GM21723 (cell line): ENCODE data around the gene ARFGAP3.
"Not testable (repeated sequence)": the region's sequence is repeated elsewhere in the genome, so short reads cannot be mapped to it uniquely, and the experiment has no call there.

Experiments used
- ATAC-seq: cut with Tn5 transposase; IDR thresholded peaks from one replicate; pipeline ENCODE4 v1.9.1; 2021; ENCODE audit warnings: mild to moderate bottlenecking, moderate library complexity; ENCODE audit not compliant: unreplicated experiment

The ARFGAP3 gene

DNA sequence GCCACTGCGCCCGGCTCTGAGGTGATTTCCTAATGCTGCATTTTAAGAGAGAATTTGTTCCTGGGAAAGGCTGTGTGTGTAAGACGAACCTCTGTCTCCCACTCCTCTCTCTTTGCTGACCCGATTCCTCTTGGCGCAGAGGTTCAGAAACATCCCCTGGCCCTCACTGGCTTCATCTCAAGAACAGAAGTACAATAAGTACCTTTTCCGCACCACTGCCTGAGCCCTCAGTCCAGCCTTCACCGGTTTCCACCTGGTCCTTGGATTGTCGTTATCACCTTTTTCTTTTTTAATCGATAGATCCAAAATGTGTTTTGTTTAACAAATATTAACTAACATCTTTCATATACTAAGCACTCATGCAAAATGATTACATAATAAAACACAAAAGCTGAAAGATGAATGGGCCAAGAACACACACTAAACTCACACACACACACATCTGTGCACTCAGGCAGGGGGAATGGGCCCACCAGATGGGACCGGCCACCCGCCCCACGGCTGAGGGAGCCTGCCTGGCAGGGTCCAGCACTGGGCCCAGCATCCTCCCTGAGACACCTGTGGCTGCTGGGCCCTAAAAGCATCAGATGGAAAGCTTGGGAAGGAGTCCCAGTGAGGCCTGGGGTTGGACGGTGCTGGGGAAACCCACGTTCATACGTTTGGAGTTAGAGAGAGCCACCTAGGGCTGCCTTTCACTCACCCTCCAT lies 86.0 kb downstream of the ARFGAP3 start:
- ATAC-seq: no peak

DNA sequence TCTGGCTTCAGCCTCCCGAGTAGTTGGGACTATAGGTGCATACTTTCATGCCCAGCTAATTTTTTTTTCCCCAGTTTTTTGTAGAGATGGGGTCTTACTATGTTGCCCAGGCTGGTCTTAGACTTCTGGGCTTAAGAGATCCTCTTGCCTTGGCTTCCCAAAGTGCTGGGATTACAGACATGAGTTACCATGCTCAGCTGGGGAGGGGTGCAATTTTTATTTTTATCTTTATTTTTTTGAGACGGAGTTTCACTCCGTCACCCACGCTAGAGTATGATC lies 86.7 kb downstream of the ARFGAP3 start:
- no peak for ATAC-seq

DNA sequence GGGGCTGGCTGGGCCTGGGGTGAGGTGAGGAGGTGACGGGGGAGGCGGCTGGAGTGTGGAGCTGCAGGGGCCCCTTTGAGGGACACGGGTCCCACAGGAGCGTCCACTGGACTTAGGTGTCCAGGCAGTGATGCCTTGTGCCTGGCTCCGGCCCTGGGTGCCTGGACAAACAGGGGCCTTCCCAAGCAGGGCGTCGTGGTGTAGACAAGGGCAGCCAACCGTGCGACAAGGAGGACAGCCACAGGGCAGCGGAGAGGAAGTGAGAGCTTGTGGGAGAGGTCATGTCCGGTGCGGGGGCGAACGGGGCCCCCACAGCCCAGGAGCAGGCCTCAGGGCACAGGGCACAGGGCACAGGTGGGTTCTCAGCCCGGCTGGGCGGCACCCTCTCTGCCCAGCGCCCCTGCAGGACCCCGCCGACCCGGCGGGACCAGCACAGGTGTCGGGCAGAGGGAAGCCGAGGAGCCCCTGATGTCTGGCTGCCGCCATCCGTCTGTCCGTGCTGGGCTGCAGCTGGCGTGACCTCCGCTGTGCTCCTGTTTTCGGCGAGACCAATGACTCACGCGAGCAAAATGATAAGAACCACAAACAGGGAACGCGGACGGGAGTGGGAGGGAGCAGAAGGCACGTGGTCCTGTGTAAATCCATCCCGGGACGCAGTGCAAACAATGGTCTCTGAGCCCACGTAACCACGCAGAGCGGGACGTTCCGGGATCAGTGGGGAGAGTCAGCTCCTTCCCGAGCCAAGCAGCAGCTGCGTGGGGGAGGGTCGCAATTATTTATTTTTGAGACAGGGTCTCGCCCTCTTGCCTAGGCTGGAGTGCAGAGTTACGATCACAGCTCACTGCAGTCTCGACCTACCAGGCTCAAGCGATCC lies 87.3 kb downstream of the ARFGAP3 start:
- ATAC-seq: peak; percentile 88

DNA sequence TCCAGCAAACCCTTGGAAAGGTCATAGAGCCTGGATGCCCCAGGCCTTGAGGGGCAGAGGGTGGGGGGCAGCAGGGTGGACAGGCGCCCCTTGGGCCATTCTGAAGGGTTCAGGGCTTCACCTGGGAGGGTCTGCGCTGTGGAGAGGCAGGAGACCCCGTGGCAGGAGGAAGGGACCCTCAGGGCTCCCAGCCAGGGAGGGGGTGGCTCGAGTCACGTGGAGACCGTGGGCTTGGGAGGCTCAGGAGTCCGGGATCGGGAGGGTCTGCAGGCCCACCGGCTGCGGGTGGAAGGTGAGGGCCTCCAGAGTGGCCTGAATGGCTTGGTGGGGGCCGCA lies 87.9 kb downstream of the ARFGAP3 start:
- no peak for ATAC-seq

DNA sequence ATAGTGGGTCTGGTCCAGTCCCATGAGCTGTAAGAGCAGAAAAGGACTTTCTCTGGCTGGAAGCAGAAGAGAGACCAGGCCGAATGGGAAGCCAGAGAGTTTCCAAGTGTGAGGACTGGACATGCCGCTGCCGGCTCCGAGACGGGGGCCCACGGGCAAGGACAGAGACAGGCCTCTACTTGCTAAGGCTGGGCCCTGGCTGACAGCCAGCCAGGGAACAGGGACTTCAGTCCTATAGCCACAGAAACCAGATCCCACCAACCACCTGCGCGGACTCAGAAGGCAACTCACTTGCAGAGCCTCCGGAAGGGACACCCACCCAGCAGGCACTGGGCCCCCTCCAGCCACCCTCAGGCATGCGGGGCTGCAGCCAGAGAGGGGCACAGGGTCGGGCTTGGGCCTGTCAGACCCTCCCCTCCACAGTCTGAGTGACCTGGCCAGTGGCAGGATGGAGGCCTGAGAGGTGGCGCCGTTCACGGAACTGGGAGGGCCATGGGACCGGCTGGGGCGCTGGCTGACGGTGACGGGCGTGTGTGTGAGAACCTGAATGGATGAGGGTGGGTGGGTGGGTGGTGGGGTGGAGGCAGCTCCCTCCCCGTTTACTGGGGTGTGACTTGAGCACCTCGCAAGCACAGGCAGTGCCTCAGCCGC lies 88.6 kb downstream of the ARFGAP3 start:
- no peak for ATAC-seq

DNA sequence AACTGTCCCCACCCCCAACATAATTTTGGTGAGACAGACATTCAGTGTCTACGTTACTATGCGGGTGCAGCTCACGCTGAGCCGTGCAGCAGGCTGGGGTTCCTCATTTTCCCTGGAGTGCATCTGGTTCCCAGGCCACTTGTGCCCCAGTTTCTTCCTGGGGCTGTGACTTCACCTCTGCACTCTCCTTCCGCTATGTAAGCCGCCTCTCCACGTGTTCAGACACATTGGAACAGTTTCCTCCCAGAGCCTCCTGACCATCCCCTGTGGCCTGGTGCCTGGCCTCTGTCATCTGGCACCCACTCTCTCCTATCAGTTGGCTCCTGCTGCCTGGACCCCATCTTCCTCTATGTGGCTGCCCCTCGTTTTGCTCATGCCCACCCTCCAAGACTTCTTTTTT lies 90.2 kb downstream of the ARFGAP3 start:
- ATAC-seq: no peak

DNA sequence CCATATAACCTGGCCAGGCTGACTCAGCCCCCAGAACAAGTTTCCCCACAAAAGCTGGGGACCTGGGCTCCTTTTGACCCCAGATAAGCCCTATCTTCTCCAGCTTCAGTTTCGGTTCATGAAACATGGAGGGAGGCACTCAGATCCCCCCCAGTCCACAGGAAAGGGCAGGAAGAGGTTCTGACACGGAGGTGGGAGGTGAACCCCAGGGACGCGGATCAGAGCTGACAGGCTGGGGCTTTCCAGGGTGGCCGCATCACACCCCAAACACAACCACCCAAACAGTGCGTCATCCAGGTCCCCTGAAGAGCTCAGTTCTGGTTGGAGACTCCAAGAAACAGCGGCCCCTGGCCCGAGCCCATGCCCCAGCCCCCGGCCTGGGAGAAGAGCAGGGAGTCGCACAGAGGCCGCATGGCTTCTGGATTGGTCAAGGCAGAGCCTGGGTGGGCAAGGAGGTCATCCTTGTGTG lies 92.1 kb downstream of the ARFGAP3 start:
- no peak for ATAC-seq

DNA sequence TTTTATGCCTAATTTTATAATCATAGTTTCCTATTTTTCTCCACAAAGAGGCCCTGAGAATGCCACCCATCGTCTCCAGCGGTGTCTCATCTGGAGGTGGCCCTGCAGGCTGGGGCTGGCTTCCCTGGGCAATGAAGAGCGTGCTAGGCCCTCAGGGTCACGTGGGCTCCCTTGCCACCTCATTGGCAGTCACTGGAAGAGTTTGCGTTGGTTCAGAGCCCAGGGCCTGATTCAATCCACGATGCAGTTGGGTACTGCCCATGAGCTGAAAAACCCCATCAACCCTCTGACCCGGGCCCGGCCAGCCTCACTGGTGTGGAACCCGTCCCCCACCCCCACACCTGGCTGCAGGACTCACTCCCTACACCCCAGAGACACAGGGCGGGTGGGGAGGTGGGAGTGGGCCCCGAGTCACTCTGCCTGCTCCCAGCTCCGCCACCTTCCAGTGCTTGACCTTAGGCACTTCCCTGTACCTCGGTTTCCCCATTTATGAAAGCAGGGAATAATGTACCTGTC lies 93.0 kb downstream of the ARFGAP3 start:
- no peak for ATAC-seq

DNA sequence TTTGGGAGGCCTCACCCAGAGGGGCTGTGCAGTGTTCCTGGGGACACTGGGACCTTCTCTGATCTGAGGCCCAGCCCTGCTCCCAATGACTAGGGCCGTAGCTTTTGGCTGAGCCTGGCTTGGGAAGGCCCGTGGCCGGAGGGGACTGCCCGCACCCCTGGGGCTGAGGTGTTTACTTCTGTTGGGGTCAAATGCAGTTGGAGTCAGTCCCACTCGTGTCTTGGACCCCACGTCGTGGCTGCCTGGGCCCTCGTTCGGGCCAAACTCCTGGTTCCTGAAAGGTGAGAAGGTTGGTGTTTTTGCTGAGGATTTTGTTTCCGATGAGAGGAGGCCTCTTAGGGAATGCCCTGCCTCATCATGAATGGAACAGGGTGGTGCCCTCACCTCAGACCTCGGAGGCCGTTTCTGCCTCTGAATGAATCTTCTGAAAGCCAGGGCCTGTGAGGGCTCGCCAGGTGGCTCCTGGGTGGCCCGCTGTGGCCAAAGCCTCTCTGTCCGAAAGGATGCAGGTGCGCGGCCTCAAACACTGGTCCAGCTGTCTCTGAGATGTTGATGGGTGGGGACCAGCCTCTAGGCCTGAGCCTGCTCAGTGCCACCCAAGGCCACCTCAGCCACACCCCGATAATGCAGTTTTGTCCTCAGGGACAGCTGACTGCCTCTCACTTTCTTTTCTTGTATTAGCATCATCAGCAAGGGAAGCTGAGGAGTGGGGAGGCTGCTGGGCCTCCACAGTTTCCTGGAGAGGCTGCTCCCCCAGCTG lies 96.1 kb downstream of the ARFGAP3 start:
- no peak for ATAC-seq

DNA sequence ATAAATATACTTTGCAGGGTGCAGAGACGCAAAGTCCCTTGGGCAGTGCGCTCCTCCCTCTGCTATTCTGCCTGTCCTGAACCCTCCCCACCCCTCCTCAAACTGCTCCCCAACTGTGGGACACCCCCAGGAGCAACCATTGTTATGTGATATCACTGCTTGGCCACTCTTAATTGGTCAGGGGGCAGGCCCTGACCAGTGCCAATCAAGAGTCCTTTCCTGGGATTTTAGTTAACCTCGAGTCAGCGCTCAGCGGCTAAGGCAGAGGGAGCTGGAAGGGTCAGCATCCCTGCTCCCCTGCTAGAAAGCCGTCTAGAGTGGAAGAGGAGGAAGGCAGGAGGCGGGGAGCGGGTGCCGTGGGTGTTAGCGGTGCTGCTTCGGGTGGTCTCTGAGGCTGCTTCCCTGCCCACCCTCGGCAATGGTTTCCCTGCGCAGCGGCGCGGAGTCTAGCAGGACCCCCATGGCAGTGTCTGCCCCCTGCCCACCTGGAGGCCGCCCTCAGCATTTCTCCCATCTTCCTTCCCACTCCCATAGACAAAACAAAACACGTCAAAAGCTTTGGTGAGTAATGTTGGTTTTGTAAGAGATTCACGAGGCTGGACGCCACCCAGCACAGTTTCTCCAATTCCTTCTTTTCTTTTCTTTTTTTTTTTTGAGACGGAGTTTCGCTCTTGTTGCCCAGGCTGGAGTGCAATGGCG lies 98.0 kb downstream of the ARFGAP3 start:
- no peak for ATAC-seq

DNA sequence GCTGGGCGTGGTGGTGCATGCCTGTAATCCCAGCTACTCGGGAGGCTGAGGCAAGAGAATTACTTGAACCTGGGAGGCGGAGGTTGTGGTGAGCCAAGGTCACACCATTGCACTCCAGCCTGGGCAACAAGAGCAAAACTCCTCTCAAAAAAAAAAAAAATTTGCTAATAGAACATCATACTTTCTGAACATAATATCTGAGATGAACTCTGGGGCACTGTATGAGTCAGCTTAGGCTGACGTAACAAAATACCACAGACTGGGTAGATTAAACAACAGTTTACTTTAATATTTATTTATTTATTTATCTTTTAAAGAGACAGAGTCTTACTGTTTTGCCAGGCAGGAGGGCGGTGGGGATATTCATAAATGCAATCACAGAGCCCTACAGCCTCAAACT lies 101.5 kb downstream of the ARFGAP3 start:
- not testable (repeated sequence) for ATAC-seq

DNA sequence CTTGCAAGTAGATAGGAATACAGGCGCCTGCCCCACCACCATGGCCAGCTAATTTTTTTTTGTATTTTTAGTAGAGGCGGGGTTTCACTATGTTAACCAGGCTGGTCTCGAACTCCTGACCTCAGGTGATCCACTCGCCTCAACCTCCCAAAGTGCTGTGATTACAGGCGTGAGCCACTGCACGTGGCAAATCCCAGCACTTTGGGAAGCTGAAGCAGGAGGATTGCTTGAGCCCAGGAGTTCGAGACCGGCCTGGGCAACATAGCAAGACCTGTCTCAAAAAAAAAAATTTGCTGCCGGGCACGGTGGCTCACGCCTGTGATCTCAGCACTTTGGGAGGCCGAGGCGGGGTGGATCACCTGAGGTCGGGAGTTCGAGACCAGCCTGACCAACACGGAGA lies 102.0 kb downstream of the ARFGAP3 start:
- ATAC-seq: not testable (repeated sequence)

DNA sequence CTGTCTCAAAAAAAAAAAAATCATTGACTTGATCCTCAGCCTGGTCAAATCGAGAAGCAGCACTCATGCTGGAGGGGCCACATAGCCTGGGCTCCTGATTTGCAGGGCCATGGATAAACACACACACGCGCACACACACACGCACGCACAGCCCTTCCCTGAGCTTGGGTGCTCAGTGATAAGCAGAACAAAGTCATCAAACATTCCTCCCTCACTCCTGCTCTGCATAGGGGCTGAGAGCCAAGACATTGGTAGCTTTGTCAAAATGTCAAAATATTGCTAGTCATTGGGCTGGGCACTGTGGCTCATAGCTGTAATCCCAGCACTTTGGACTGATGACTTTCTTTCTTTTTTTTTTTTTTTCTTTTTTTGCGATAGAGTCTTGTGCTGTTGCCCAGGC lies 102.4 kb downstream of the ARFGAP3 start:
- no peak for ATAC-seq

DNA sequence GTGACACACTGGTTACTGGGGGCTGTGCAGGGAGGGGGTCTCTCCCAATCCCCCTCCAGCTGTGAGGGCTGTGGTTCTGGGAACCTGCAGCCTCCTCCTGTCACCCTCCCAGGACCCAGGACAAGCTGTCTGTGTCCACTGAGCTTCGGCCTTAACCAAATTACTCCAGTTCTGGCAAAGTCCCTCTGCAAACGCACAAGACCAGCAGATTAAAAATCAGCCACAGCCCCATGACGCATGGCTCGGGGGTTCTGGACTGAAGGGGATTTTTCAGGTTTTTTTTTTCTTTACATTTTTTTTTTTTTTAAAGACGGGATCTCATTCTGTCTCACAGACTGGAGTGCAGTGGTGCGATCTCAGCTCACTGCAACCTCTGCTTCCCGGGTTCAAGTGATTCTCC lies 104.2 kb downstream of the ARFGAP3 start:
- ATAC-seq: no peak

DNA sequence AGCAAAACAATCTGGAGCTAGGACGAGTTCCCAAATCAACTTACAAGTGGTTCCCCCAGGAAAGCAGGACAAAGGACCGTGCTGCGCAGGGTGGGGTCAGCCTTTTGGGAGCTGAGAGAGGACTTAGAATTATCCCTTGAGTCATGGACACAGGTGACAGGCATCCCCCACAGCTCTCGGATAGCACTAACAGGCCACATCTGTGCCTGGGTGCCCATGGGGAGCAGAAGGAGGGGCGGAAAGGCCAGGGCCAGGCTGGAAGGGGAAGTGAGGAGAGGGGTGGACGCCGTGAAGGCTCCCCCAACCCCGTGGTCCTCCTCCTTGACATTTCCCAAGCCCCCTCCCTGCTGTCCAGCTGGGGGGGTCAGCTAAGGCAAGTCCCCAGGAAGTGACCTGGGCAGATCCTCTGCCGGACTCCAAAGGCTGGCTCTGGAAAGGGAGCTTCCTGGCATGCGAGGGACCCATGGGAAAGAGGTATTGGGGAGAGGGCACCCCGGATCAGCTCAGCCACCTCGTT lies 104.8 kb downstream of the ARFGAP3 start:
- ATAC-seq: no peak

DNA sequence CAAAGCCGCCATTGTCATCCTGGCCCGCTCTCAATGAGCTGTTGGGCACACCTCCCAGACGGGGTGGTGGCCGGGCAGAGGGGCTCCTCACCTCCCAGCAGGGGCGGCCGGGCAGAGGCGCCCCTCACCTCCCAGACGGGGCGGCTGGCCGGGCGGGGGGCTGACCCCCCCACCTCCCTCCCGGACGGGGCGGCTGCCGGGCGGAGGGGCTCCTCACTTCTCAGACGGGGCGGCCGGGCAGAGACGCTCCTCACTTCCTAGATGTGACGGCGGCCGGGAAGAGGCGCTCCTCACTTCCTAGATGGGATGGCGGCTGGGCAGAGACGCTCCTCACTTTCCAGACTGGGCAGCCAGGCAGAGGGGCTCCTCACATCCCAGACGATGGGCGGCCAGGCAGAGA lies 106.7 kb downstream of the ARFGAP3 start:
- not testable (repeated sequence) for ATAC-seq

DNA sequence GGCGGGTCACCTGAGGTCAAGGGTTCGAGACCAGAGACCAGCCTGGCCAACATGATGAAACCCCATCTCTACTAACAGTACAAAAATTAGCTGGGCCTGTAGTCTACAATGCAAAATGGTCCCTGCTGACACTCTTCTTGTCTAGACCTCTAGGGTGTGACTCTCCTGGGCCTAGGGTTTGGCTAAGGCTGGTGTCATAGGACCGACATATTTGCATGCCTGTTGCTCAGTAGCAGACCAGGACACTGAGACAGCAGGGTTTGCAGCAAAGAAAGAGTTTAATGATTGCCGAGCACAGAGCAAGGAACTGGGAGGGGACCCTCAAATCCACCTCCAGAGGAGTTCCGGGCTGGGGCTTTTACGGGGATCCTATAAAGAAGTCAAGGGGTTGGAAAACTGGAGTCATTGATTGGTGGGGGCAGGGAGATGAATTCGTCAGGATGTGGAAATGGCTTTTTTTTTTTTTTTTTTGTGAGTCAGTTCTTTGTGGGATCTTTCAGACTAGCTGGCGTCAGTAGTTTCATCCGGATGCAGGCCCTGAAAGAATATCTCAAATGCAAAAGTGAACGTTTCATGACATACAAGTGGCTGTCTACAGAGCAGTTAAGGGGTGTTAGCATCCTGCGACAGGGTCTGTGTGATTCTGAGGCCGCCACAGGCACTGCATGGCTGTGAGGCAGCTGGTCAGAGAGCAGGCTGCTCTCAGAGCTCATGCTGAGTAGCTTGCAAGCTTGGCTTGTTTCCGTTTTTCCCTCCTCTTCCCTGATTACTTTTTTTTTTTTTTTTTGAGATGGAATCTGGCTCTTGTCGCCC lies 109.2 kb downstream of the ARFGAP3 start:
- ATAC-seq: no peak
